GM10847 (cell line): Measurements from ENCODE around the gene AIFM1.

Experiments
- POLR2A ChIP-seq: IDR thresholded peaks from 2 replicates; pipeline ENCODE4 v1.6.1; 2011; ENCODE audit not compliant: insufficient read length; ENCODE audit errors: extremely low read depth

Gene AIFM1

DNA sequence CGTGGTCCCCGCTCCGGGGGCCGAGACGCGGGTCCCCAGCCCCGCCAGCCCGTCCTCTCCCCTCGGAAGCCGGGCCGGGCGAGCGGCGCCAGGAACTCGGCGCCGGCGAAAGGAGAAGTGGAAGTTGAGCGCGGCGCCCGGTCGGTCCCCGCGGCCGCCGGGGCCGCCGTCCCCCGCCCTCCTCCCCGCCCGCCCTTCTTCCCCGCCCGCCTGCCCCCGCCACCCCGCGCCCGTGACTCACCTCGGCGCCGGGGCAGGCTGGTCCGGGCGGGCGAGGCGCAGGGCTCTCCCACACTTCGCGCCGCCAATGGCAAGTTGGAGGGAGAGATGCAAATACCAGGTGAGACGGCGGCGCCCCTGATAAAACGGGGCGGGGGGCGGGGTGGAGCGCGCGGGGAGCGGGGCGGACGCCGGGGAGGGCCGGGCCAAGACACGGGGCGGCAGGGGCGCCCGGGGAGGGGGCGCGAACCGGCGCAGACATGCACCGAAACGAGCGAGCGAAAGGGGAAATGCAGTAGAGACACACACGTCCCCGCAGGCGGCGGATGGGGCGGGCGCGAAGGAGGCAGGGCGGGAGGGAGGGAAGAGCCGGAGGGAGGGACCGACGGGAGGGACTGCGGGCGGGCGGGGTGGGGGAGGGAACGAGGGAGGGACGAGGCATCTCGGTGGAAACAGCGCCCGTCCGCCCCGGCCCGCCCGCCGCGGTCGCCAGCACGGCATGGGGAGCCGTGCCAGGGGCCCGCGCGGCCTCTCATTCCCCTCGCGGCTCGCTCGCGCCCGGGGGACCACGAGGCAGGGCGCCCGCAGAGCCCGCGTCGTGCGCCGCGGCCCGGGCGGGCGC is 55.0 kb downstream of the AIFM1 start, which contains the start of gene ELF4:
TSS of gene ELF4 (minus strand) at position 119 of the 841 bp plus-strand sequence. CDS start 29,167 bp downstream, outside the sequence.
- no peak for TF ChIP-seq POLR2A

DNA sequence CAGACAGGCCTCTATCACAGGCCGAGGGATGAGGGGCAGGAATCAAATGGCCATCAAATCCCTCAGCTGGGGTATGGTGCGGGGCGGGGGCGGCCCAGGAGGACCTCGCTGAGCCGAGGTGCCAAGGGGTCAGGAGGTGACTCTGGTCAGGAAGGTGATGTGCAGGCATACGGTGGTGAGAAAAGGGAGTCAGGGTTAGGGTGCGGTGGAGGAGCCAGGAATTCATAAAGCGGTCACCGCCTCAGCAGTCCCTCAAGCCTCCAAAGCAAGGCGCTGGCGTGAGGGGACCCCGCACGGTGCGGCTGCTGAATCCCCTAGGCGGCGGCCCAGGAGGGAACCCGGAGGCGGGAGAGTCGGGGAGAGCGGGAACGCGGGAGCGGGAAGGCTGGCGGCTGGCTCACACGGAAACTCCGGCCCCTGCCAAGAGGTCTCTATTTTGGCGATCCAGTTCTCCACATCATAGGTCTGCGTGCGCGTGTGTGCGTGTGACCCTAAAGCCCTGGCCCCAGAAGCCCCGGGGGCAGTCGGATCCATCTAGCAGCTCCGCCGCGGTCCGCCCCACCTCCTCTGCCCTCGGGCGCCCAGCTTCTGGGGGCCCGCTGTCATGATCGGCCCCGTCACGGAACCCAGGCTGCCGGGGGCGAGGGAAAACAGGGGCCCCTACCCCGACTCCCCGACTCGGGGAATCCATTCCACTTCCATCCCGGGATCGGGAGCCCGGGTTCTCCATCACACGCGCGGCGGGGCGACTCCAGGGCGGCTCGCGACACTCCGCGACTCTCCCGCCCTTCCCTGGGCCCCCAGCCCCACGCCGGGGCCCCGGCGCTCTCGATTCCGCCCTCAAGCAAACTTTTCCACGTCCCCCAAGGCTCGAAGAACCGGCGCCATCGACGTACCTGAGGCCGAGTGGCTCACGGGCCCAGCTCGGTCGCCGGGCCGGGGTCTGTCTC is 55.9 kb downstream of the AIFM1 start:
- TF ChIP-seq POLR2A: no peak

GRCh38 chrX:130108647-130109428 is 56.8 kb downstream of the AIFM1 start:
- no peak for TF ChIP-seq POLR2A

DNA sequence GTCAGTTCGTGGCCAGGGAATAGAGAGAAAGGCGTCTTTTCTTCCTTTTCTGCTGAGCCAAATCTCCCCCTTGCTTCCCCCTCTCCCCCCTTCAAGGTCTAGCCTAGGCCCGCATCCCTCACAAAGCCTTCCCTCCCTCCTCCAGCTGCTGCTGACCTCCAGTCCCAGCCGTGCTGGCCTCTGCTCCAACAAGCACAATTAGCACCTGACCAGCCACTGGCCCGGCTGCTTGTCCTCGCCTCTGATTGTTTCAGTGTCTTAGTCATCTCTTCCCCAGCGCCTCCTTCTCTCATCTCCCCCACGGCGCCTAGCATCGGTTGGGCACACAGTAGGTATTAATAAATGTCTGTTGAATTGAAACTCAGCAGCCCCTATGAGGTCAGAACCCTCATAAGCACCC is 59.6 kb downstream of the AIFM1 start:
- no peak for TF ChIP-seq POLR2A

GRCh38 chrX:130105244-130105643 is 60.4 kb downstream of the AIFM1 start:
- TF ChIP-seq POLR2A: no peak

DNA sequence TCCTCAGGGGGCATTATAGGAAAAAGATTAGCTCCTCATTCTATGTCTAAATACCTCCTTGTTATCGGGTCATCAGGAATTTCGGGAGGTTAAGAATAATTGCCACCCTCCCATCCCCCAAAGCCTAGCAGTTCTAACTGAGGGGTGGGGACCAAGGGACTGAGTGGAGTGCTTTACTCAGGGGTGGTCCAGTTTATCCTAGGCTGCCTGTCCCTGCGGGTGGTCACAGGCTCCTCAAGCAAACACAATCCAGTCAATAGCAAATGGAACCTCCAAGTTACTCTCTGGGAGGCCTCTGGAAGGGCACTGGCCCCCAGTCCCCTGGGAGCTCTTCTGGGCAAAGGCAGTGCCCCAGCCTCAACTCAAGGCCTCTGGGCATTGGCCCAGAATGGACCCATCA is 62.0 kb downstream of the AIFM1 start:
- TF ChIP-seq POLR2A: no peak

- no peak for TF ChIP-seq POLR2A
These were observed 65.5 kb downstream of the AIFM1 start for GRCh38 chrX:130100180-130100579.

- no peak for TF ChIP-seq POLR2A
These were observed 67.5 kb downstream of the AIFM1 start for GRCh38 chrX:130098210-130098552.

DNA sequence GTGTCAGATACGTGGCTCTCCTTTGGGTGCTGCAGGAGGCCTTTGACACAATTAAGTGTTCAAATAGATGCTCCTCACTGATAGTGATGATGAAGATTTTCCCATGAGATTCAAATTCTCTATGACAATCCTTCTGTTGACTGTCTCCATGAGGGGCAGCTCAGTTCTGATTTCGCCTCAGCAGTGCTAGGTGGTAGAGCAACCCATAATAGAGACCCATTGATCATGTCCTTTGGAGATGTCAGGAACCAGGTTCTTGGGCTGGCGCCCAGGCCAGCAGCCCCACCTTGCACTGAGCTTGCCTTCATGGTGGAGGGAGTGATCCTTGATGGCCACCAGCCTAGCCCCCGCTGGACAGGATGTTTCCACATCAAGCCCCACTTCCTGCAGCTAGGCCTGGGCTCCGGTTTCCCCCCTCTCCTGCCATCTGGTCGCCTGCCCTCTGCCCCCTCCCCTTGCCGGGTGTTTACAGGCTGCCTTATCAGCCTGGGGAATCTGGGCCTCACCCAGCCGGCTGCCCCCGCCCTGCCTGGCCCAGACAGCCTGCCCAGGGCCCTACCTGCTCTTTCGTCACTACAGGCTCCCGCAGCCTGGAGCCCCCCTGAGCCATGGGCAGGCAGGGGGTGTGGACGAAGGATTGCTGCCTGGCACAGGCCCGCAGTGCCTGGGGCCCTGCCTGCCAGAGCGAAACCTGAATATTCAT is 68.0 kb downstream of the AIFM1 start:
- no peak for TF ChIP-seq POLR2A

DNA sequence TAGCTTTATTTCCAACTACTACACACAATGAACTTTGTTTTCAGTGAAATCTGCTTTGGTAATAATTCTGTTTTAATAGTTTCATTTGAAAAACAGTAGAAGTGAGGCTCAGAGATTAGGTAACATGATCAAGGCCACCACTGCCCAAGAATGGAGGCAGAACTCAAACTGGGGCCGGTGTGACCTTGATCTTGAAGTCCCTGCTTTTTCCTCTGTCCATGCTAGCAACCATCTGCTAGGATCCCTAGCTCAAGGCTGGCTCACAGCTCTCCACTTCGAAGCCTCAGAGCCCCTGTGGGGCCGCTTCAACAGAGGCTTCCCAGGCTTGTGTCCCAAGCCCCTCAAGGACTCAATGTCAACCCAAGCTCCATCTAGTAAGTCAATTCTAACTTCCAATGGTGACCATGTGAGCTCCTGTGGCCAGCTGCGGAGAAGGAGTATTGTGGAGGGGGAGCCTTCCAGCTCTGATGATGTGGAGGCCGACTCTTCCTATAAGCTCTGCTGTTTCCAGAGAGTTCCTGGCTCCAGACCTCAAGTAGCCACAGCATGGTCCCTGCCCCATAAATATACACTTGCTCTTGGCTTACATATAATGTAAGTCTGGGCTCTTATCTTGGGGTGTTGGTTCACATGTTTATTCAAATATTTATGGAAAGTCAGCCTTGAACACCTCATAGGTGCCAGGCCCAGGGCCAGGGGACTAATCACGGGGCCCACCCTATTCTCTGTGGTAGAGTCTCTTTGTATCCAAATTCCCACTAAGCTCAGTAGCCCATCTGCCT is 70.2 kb downstream of the AIFM1 start:
- no peak for TF ChIP-seq POLR2A

GRCh38 chrX:130094696-130095095 is 70.9 kb downstream of the AIFM1 start:
- no peak for TF ChIP-seq POLR2A

DNA sequence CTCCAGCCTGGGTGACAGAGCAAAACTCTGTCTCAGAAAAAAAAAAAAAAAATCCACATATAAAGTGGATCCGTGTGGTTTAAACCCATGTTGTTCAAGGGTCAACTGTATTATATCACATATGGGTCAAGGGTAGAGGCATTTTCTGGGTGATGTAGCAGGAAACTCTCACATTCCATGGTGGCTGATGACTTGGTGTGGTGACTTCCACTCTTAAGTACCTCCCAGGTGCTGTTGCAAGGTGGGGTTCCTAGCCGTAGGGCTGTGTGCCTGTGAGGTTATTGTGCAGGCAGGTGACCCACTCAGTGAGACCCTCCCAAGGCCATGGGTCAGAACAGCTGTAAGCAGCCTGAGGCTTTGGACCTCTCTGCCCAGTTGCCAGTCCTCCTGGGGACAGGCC is 72.4 kb downstream of the AIFM1 start:
- TF ChIP-seq POLR2A: no peak

DNA sequence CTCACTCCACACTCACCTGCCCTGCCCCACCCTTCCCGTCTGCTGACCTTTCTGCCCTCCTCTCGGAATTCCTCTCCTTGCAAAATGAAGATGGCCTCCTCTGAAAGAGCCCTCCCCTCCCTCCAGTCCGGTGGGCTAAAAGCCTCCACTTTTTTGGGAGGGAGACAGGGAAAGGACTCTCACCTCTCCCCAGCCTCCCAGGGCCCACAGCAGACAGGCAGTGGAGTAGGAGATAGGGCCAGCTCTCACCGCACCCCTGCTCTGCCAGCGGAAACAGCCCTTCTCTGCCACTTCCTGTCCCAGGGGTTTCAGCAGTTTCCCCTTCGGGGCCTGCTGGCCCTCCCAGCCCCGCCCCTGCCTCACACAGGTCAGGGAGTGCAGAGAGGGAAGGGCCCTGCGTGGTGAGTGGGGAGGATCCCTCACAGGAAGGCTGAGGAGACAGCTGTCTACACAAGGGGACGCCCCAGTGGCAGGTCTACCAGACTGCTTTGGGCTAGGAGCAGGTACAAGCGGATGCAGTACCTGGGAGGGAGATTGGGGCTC is 73.6 kb downstream of the AIFM1 start:
- TF ChIP-seq POLR2A: peak; percentile 29

DNA sequence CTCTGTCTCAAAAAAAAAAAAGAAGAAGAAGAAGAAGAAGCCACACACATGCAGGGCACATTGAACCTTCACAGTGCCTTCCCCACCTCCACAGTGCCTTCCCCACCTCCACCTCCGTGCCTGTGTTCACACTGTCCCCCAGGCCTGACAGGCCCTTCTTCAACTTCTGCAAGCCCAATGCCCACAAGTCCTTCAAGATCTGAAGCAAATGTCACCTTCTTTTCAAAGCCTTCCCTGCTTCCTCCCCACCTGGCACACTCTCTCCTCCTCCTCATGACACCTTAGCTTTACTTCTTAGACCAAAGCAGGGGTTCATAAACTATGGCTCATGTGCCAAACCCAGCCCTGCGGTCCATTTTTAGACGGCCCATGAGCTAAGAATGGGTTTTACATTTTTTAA is 75.3 kb downstream of the AIFM1 start:
- no peak for TF ChIP-seq POLR2A
